Loucy (cell line): Measurements from ENCODE around the gene RPS27A.
"Not testable (repeated sequence)": the region's sequence is repeated elsewhere in the genome, so short reads cannot be mapped to it uniquely, and the experiment has no call there.

Experiments
- H2AFZ ChIP-seq: fragments of 200-600 bp; sonication (generic); 2 replicates; pipeline ENCODE4 v1.6.0; 2016; ENCODE audit warnings: antibody characterized with exemption, mild to moderate bottlenecking, low read length, moderate library complexity
- H3F3A ChIP-seq: fragments of 200-600 bp; 2 replicates; pipeline ENCODE4 v1.6.0; 2016; ENCODE audit warnings: antibody characterized with exemption, low read depth, mild to moderate bottlenecking
- H3K27me3 ChIP-seq: fragments of 200-600 bp; sonication (generic); 2 replicates; pipeline ENCODE4 v1.6.1; 2014; ENCODE audit warnings: low read length, mild to moderate bottlenecking; ENCODE audit not compliant: insufficient read depth, poor library complexity, severe bottlenecking
- H3K36me3 ChIP-seq: fragments of 200-600 bp; sonication (generic); 2 replicates; pipeline ENCODE4 v1.6.1; 2016; ENCODE audit warnings: low read length; ENCODE audit not compliant: insufficient read depth
- H3K4me1 ChIP-seq: fragments of 200-600 bp; sonication (generic); 2 replicates; pipeline ENCODE4 v1.5.1; 2014; ENCODE audit warnings: low read length, mild to moderate bottlenecking; ENCODE audit not compliant: insufficient read depth, poor library complexity, severe bottlenecking
- H3K4me2 ChIP-seq: fragments of 200-600 bp; sonication (generic); 2 replicates; pipeline ENCODE4 v1.6.0; 2014; ENCODE audit warnings: antibody characterized with exemption, low read length, low read depth, mild to moderate bottlenecking; ENCODE audit not compliant: poor library complexity, severe bottlenecking
- H3K4me3 ChIP-seq: fragments of 200-600 bp; sonication (generic); 2 replicates; pipeline ENCODE4 v1.5.1; 2014; ENCODE audit warnings: low read length, mild to moderate bottlenecking, mixed read lengths; ENCODE audit not compliant: poor library complexity, severe bottlenecking
- H3K79me2 ChIP-seq: fragments of 200-600 bp; sonication (generic); 2 replicates; pipeline ENCODE4 v1.6.1; 2014; ENCODE audit warnings: low read length; ENCODE audit not compliant: insufficient read depth
- H3K9ac ChIP-seq: fragments of 200-600 bp; sonication (generic); 2 replicates; pipeline ENCODE4 v1.6.0; 2014; ENCODE audit warnings: mild to moderate bottlenecking, low read depth, low read length, moderate library complexity; ENCODE audit not compliant: poor library complexity, severe bottlenecking
- H3K9me2 ChIP-seq: fragments of 200-600 bp; sonication (generic); replicated peaks from 2 replicates; pipeline ENCODE4 v1.6.1; 2016; ENCODE audit warnings: low read depth, low read length, mixed read lengths
- H3K9me3 ChIP-seq: fragments of 200-600 bp; sonication (generic); 2 replicates; pipeline ENCODE4 v1.6.1; 2014; ENCODE audit warnings: mild to moderate bottlenecking, antibody characterized with exemption, low read length, low read depth; ENCODE audit not compliant: insufficient read depth
- H4K20me1 ChIP-seq: fragments of 200-600 bp; sonication (generic); 2 replicates; pipeline ENCODE4 v1.6.0; 2014; ENCODE audit warnings: antibody characterized with exemption, low read length, mild to moderate bottlenecking; ENCODE audit not compliant: insufficient read depth, poor library complexity, severe bottlenecking
- CTCF ChIP-seq: fragments of 200-600 bp; sonication (generic); conservative IDR thresholded peaks from 2 replicates; pipeline ENCODE4 v1.5.1; 2014; ENCODE audit warnings: mild to moderate bottlenecking, antibody characterized with exemption, low read length
- EZH2phosphoT487 ChIP-seq: fragments of 200-600 bp; IDR thresholded peaks from 2 replicates; pipeline ENCODE4 v1.6.1; 2018; ENCODE audit warnings: antibody characterized with exemption, mild to moderate bottlenecking, moderate library complexity, borderline replicate concordance

The RPS27A gene

GRCh38 chr2:55225481-55226020 is 6.9 kb upstream of the RPS27A start:
- TF ChIP-seq CTCF (no peak), EZH2phosphoT487 (no peak)
- H3K79me2 ChIP-seq = 0 out of 2 replicates have a peak, but pooled peaks cover 2% of the 10 kb centered on the region
- no peak overlapping the region for H2AFZ ChIP-seq
- no peaks in the 10 kb centered on the region for H3K9me2 ChIP-seq
- peaks cover 13% of the 10 kb centered on the region for H3K4me1 ChIP-seq
- H3K4me3 ChIP-seq = no peak overlapping the region
- H3F3A ChIP-seq = no peaks in the 10 kb centered on the region
- H3K9ac ChIP-seq = no peak overlapping the region
- no peaks in the 10 kb centered on the region for H3K27me3 ChIP-seq
- H3K4me2 ChIP-seq = no peak overlapping the region
- H3K9me3 ChIP-seq = no peaks in the 10 kb centered on the region
- H3K36me3 ChIP-seq = no peaks in the 10 kb centered on the region
- H4K20me1 ChIP-seq = no peaks in the 10 kb centered on the region

GRCh38 chr2:55227437-55228225 is 4.9 kb upstream of the RPS27A start:
- H3K9ac ChIP-seq, H3F3A ChIP-seq, H3K9me3 ChIP-seq, H3K27me3 ChIP-seq, H3K9me2 ChIP-seq, H4K20me1 ChIP-seq, H3K36me3 ChIP-seq: not testable (repeated sequence)
- peak overlapping the region; percentile 41 for H3K4me3 ChIP-seq
- H2AFZ ChIP-seq = peak overlapping the region; percentile 47; the same call in 1 of the 2 replicates
- peaks cover 16% of the 10 kb centered on the region for H3K79me2 ChIP-seq
- peak overlapping the region; percentile 50 for H3K4me2 ChIP-seq
- H3K4me1 ChIP-seq = peaks cover 15% of the 10 kb centered on the region

- Histone ChIP-seq H3K9me2 (no peaks in the 10 kb centered on the region), H3K4me3 (peak overlapping the region; percentile 41), H4K20me1 (peaks cover 5% of the 10 kb centered on the region), H3K4me1 (peaks cover 16% of the 10 kb centered on the region), H3K36me3 (no peaks in the 10 kb centered on the region), H3K9me3 (no peaks in the 10 kb centered on the region), H3K9ac (no peak overlapping the region), H3K4me2 (peak overlapping the region; percentile 50), H3K79me2 (peaks cover 22% of the 10 kb centered on the region), H2AFZ (peak overlapping the region; percentile 47; the same call in 1 of the 2 replicates), H3F3A (no peaks in the 10 kb centered on the region), H3K27me3 (peaks cover 5% of the 10 kb centered on the region)
- TF ChIP-seq CTCF = no peak
These were observed 4.3 kb upstream of the RPS27A start for GRCh38 chr2:55228226-55228563.

- no peak overlapping the region for H2AFZ ChIP-seq
- TF ChIP-seq CTCF (no peak), EZH2phosphoT487 (no peak)
- H3K9me2 ChIP-seq = no peaks in the 10 kb centered on the region
- peaks cover 6% of the 10 kb centered on the region for H3K27me3 ChIP-seq
- H4K20me1 ChIP-seq = peaks cover 16% of the 10 kb centered on the region
- peaks cover 25% of the 10 kb centered on the region for H3K4me1 ChIP-seq
- no peak overlapping the region for H3K9ac ChIP-seq
- peaks cover 6% of the 10 kb centered on the region; the same call in 1 of the 2 replicates for H3K36me3 ChIP-seq
- H3K9me3 ChIP-seq = no peaks in the 10 kb centered on the region
- H3K4me2 ChIP-seq = no peak overlapping the region
- peaks cover 32% of the 10 kb centered on the region for H3K79me2 ChIP-seq
- H3F3A ChIP-seq = no peaks in the 10 kb centered on the region
- no peak overlapping the region for H3K4me3 ChIP-seq
These were observed 3.3 kb upstream of the RPS27A start for GRCh38 chr2:55229221-55229620.
